ENCODE measurements around the gene PRKCB. TPM values are rescaled to one million over a fixed set of nuclear protein-coding genes. Genes with fewer than 3 reads are reported as not detected.

PRKCB gene
- total and polyA plus RNA-seq, 3 donors from 2014 or later: 25.5 to 49.7 (median 26.6) TPM

DNA sequence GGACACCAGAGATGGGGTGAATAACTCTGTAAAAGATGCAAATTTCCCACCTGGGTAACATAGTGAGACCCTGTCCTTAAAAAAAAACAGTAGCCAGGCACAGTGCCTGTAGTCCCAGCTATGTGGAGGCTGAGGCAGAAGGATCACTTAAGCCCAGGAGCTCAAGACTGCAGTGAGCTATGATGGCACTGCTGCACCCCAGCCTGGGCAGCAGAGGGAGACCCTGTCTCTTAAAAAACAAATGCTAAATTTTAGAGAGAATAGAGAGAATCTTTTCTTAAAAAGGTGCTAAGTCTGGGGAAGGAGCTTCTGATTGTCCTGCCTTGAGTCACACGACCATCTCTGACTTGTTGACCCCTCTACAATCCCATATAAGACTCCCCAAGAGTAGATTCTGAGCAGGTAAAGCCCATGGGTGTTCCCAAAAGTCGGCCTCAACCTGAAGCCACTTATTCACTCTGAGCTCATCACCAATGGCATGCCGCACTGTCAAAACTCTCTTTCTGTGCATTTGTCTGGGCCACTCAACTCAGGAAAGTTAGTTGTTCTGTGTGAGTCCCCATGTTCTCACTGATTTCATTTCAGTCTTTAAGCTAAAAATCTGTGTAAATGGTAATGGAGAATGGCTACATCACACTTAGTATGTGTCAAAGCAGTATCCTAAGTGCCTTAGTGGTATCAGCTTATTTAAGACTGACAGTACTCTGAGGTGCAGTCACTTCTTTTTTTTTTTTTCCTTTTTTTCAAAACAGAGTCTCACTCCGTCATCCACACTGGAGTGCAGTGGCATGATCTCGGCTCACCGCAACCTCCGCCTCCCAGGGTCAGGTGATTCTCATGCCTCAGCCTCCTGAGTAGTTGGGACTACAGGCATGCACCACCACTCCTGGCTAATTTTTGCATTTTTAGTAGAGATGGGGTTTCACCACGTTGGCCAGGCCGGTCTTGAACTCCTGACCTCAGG is 41.6 kb downstream of the PRKCB start:
- H3K27me3 ChIP-seq: no peaks in the 10 kb centered on the region
- intact Hi-C loops (cut with DNase I; ENCODE audit: low total_unique reads): no loop called here

DNA sequence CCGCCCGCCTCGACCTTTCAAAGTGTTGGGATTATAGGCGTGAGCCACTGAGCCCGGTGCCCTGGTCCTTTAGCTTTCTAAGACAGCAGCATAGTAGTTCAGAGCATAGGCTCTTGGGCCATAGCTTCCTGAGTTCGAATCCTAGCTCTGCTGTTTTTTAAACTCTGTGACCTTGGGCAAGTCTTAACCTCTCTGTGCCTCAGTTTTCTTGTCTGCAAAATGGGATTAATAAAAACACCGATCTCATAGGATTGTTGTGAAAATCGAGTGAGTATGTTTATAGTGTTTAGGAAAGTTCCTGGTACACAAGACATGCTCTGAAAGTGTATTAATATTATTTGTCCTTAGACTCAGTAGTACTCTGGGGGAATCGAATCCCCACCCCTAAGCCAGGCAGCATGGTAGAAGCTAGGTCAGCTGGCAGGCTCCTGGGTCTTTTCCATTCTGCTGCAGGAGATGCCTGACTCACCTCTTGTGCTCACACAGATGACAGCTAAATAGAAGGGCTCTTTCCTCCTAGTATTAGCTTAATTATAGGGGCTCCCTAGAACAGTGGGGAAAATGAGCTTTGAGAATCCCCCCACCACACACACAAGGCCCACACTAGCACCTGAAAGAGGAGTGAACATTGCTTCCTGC is 44.1 kb downstream of the PRKCB start:
- no peaks in the 10 kb centered on the region for H3K4me1 ChIP-seq
- TF ChIP-seq, protein P1, sequence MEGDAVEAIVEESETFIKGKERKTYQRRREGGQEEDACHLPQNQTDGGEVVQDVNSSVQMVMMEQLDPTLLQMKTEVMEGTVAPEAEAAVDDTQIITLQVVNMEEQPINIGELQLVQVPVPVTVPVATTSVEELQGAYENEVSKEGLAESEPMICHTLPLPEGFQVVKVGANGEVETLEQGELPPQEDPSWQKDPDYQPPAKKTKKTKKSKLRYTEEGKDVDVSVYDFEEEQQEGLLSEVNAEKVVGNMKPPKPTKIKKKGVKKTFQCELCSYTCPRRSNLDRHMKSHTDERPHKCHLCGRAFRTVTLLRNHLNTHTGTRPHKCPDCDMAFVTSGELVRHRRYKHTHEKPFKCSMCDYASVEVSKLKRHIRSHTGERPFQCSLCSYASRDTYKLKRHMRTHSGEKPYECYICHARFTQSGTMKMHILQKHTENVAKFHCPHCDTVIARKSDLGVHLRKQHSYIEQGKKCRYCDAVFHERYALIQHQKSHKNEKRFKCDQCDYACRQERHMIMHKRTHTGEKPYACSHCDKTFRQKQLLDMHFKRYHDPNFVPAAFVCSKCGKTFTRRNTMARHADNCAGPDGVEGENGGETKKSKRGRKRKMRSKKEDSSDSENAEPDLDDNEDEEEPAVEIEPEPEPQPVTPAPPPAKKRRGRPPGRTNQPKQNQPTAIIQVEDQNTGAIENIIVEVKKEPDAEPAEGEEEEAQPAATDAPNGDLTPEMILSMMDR (IDR thresholded peaks at IDR 0.05): no peak
- no peak for TF ChIP-seq POLR2A (IDR thresholded peaks at IDR 0.05)
- 91 to 97% methylated on average over 9 of the region's 9 CpGs for WGBS, 2 donors
- no peaks in the 10 kb centered on the region for H3K36me3 ChIP-seq (ENCODE audit: low read depth, missing control alignments)
- no peaks in the 10 kb centered on the region for H3K9me3 ChIP-seq
- DNase-seq: no peak
- no peak overlapping the region for H3K4me3 ChIP-seq
- no peaks in the 10 kb centered on the region for H3K27me3 ChIP-seq
- no peak overlapping the region for H3K27ac ChIP-seq
- intact Hi-C loops (cut with DNase I; ENCODE audit: low total_unique reads): no loop called here

More for the DNA sequence above, 41.6 kb downstream of the PRKCB start:
- H3K4me3 ChIP-seq: no peak overlapping the region
- H3K36me3 ChIP-seq (ENCODE audit: low read depth, missing control alignments): no peaks in the 10 kb centered on the region
- TF ChIP-seq, protein P1 (IDR thresholded peaks at IDR 0.05): peak in 1 of 3 experiments; percentile 8
- no peak for TF ChIP-seq POLR2A (IDR thresholded peaks at IDR 0.05)
- no peak overlapping the region for H3K27ac ChIP-seq
- no peaks in the 10 kb centered on the region for H3K9me3 ChIP-seq
- H3K4me1 ChIP-seq: no peaks in the 10 kb centered on the region
- no peak for DNase-seq
- 92% methylated on average over 9 of the region's 9 CpGs for WGBS, 2 donors

DNA sequence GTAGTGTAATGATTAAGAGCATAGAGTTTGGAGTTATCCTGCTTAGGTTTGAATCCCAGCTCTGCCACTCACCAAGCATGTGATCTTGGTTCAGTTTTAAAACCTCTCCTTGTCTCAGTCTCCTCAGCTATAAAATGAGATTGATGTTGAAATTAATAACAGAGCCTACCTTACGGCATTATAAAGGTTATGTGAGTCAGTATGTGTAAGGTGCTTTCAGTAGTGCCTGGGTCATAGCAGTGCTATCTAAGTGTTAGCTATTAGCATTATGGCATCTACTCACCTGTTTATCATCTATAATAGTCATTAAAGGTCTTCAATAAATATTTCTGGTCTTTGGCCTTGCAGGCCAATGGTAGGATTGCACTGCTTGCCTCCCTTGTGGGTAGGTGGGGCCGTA is 53.4 kb downstream of the PRKCB start:
- Histone ChIP-seq H3K36me3 (ENCODE audit: low read depth, missing control alignments) (no peaks in the 10 kb centered on the region), H3K4me3 (no peak overlapping the region), H3K27ac (no peak overlapping the region), H3K27me3 (no peaks in the 10 kb centered on the region), H3K9me3 (no peaks in the 10 kb centered on the region), H3K4me1 (no peaks in the 10 kb centered on the region)
- TF ChIP-seq POLR2A (IDR thresholded peaks at IDR 0.05): no peak
- TF ChIP-seq, protein P1 (IDR thresholded peaks at IDR 0.05): no peak
- 90 to 95% methylated on average over 2 of the region's 2 CpGs for WGBS, 2 donors
- DNase-seq: no peak
- intact Hi-C loops (cut with DNase I; ENCODE audit: low total_unique reads): no loop called here

DNA sequence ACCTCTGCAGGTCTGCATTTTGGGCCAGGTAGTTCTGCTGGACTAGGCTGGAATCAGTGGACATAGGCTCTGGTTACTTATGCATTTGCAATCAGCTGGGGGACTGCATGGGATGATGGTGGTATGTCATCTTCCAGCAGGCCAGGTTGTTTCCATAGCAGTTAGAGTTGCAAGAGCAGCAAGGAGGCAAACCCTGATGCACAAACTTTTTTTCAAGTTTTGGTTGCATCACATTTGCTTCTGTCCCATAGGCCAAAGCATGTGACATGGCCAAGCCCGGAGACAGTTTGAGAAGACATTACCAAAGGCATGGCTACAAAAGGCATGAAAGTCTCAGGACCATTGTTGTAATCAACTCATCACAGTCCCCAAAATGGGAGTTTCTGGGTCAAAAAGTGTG is 58.2 kb downstream of the PRKCB start:
- intact Hi-C loops (cut with DNase I; ENCODE audit: low total_unique reads): no loop called here
- no peak overlapping the region for H3K27ac ChIP-seq
- WGBS, 2 donors: 93 to 100% methylated on average over 1 of the region's 1 CpG
- H3K36me3 ChIP-seq (ENCODE audit: low read depth, missing control alignments): no peaks in the 10 kb centered on the region
- TF ChIP-seq POLR2A (IDR thresholded peaks at IDR 0.05): no peak
- TF ChIP-seq, protein P1 (IDR thresholded peaks at IDR 0.05): no peak
- H3K4me3 ChIP-seq: no peak overlapping the region
- no peaks in the 10 kb centered on the region for H3K27me3 ChIP-seq
- H3K9me3 ChIP-seq: no peaks in the 10 kb centered on the region
- no peak for DNase-seq
- no peaks in the 10 kb centered on the region for H3K4me1 ChIP-seq

All from testis (tissue), 3 donors.